Measurements from ENCODE around the gene MRPS24. TPM values are rescaled to one million over a fixed set of nuclear protein-coding genes. Genes with fewer than 3 reads are reported as not detected.
"Not testable (repeated sequence)": the region's sequence is repeated elsewhere in the genome, so short reads cannot be mapped to it uniquely, and the experiment has no call there.

MRPS24 gene
- total RNA-seq, 6 experiments from 2014 or later, result 45.2 to 83.4 (median 66.7) TPM

DNA sequence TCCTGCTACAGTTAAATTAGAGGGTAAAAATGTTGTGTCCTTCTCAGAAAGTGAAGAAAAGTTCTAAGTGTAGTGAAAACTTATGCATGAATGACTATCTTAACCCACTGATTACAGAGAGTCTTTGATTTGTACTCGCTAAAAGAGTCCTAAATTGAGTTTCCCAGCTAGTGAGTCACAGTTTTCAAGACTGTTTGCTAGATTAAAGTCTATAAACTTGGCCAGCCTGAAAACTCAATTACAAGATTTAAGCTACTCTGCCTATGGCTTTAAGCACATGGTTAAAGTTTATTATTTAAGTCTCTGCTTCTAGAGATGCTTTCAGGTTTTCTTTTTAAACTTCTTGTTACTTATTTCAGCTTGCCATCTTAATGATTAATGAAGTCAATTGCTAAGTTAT lies 44.4 kb downstream of the MRPS24 start:
- Histone ChIP-seq H3K4me1 (no peaks in the 10 kb centered on the region), H3K27me3 (no peaks in the 10 kb centered on the region), H3K9me3 (no peaks in the 10 kb centered on the region), H3K4me3 (no peak overlapping the region), H3K27ac (no peak overlapping the region), H3K36me3 (no peaks in the 10 kb centered on the region)
- WGBS (ENCODE audit: insufficient coverage, low coverage, low lambda C conversion rate, missing lambda C conversion rate), result 27% methylated on average over 1 of the region's 1 CpG
- ATAC-seq (no peak), DNase-seq (no peak)
- intact Hi-C loops (cut with DNase I), result no loop called here
- no peak for TF ChIP-seq POLR2A (IDR thresholded peaks at IDR 0.05)
- no peak for TF ChIP-seq CTCF (IDR thresholded peaks at IDR 0.05)

- H3K27ac ChIP-seq; intact Hi-C loops (cut with DNase I); H3K36me3 ChIP-seq; H3K4me1 ChIP-seq; H3K4me3 ChIP-seq; H3K9me3 ChIP-seq; H3K27me3 ChIP-seq; ATAC-seq; DNase-seq: not testable (repeated sequence)
- WGBS (ENCODE audit: insufficient coverage, low coverage, low lambda C conversion rate, missing lambda C conversion rate), result 71% methylated on average over 12 of the region's 12 CpGs
Measured at GRCh38 chr7:43824513-43824912, 44.8 kb downstream of the MRPS24 start.

DNA sequence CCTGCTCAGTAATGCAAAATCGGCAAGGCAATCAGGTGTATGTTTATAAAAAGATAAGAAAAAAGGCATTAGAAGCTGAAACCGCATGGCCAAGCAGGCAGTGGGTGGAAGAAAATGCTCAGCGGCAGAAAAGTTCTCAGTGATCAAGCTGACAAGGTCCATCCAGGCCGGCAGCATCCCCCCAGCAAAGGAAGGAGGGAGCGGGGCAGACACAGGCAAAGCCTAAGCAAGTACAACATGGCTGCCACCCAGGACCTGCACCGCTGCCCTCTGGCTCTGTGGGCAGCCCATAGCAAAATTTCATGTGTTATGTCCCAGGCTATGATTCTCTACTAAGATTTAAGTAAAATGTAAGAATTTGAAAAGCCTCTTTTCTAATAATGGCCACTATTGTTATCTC lies 45.4 kb downstream of the MRPS24 start:
- Histone ChIP-seq H3K4me3 (no peak overlapping the region), H3K4me1 (no peaks in the 10 kb centered on the region), H3K36me3 (no peaks in the 10 kb centered on the region), H3K9me3 (no peaks in the 10 kb centered on the region), H3K27me3 (no peaks in the 10 kb centered on the region), H3K27ac (no peak overlapping the region)
- intact Hi-C loops (cut with DNase I), result no loop called here
- 83% methylated on average over 3 of the region's 6 CpGs for WGBS (ENCODE audit: insufficient coverage, low coverage, low lambda C conversion rate, missing lambda C conversion rate)
- TF ChIP-seq CTCF (IDR thresholded peaks at IDR 0.05), result no peak
- TF ChIP-seq POLR2A (IDR thresholded peaks at IDR 0.05), result no peak
- DNase-seq, result no peak
- ATAC-seq, result no peak

GRCh38 chr7:43823425-43823824 lies 45.9 kb downstream of the MRPS24 start:
- H3K4me1 ChIP-seq; H3K27me3 ChIP-seq; H3K36me3 ChIP-seq; DNase-seq; H3K27ac ChIP-seq; ATAC-seq; intact Hi-C loops (cut with DNase I); H3K4me3 ChIP-seq; H3K9me3 ChIP-seq: not testable (repeated sequence)
- WGBS (ENCODE audit: insufficient coverage, low coverage, low lambda C conversion rate, missing lambda C conversion rate), result 87% methylated on average over 7 of the region's 7 CpGs

Small RNA genes lying within 50 kb of the gene (small RNA-seq; reads per million reads assigned to genes)
- 0 to 0.19 reads per million in 2 experiments for gene MRPS24

Other genes starting within 250 kb of the MRPS24 start
- gene COA1, start 140.0 kb downstream of the MRPS24 start, total RNA-seq, result 10 to 100 TPM; 15.8 to 35.6 (median 19.9) TPM
- gene BLVRA, start 110.8 kb downstream of the MRPS24 start, total RNA-seq, result 10 to 100 TPM in 1 of 6 experiments, 1 to 10 TPM in 5; 3.1 to 14.7 (median 5.6) TPM
- 10 to 100 TPM; 13.7 to 32.2 (median 25.2) TPM for gene URGCP, start 37.1 kb upstream of the MRPS24 start, total RNA-seq
- 10 to 100 TPM; 13.6 to 25.1 (median 17.8) TPM for gene UBE2D4, start 56.9 kb upstream of the MRPS24 start, total RNA-seq
- not detected for gene SPDYE1, start 128.4 kb upstream of the MRPS24 start, total RNA-seq
- 10 to 100 TPM; 30.7 to 48.1 (median 36.9) TPM for gene DBNL, start 175.2 kb upstream of the MRPS24 start, total RNA-seq
- gene PGAM2, start 196.1 kb upstream of the MRPS24 start, total RNA-seq, result under 1 TPM in 3 of 6 experiments, not detected in 3; 0.31 to 0.56 (median 0.46) TPM
- 10 to 100 TPM in 5 of 6 experiments, 1 to 10 TPM in 1; 8.7 to 22.9 (median 14.6) TPM for gene POLM, start 213.0 kb upstream of the MRPS24 start, total RNA-seq
- gene AEBP1, start 234.8 kb upstream of the MRPS24 start, total RNA-seq, result 10 to 100 TPM in 4 of 6 experiments, 1 to 10 TPM in 2; 7.8 to 37.8 (median 14.3) TPM